IPS DF 6.9 (cell line): ENCODE results near the gene MB21D2.

Experiments used
- DNase-seq: peaks from one replicate; pipeline ENCODE4 v3.0.0-alpha.2; 2013; ENCODE audit warnings: low read depth, low spot score
- H3K27ac ChIP-seq: one replicate; pipeline ENCODE4 v1.5.1; 2013; ENCODE audit warnings: low read length, control low read depth
- H3K27me3 ChIP-seq: 2 replicates; pipeline ENCODE4 v1.6.1; 2013; ENCODE audit warnings: mild to moderate bottlenecking, low read length; ENCODE audit not compliant: control insufficient read depth, insufficient read depth
- H3K36me3 ChIP-seq: 2 replicates; pipeline ENCODE4 v1.6.1; 2013; ENCODE audit warnings: low read length; ENCODE audit not compliant: control insufficient read depth, insufficient read depth
- H3K4me1 ChIP-seq: 2 replicates; pipeline ENCODE4 v1.6.1; 2013; ENCODE audit warnings: low read length; ENCODE audit not compliant: control insufficient read depth, insufficient read depth
- H3K4me3 ChIP-seq: 2 replicates; pipeline ENCODE4 v1.5.1; 2013; ENCODE audit warnings: mild to moderate bottlenecking, low read length
- H3K9me3 ChIP-seq: 2 replicates; pipeline ENCODE4 v1.6.1; 2013; ENCODE audit warnings: low read length, inconsistent platforms; ENCODE audit not compliant: control insufficient read depth, insufficient read depth
- WGBS: extraction: QIAGEN DNeasy Blood & Tissue Kit; methylation state at CpG from one replicate; pipeline ENCODE4 v1.1.7; 2013; ENCODE audit warnings: mixed read lengths, missing lambda C conversion rate; ENCODE audit not compliant: insufficient read length, insufficient coverage; 5-methylcytosine and 5-hydroxymethylcytosine counted together

Gene MB21D2

GRCh38 chr3:192913540-192913939, 4.1 kb downstream of the MB21D2 start:
- no peak for DNase-seq
- Histone ChIP-seq H3K4me3 (no peak overlapping the region), H3K27me3 (no peaks in the 10 kb centered on the region), H3K4me1 (peaks cover 5% of the 10 kb centered on the region; the same call in 1 of the 2 replicates), H3K9me3 (no peaks in the 10 kb centered on the region), H3K36me3 (no peaks in the 10 kb centered on the region), H3K27ac (no peak overlapping the region)
- no CpG with 5 or more reads among the region's 4 CpGs for WGBS

DNA sequence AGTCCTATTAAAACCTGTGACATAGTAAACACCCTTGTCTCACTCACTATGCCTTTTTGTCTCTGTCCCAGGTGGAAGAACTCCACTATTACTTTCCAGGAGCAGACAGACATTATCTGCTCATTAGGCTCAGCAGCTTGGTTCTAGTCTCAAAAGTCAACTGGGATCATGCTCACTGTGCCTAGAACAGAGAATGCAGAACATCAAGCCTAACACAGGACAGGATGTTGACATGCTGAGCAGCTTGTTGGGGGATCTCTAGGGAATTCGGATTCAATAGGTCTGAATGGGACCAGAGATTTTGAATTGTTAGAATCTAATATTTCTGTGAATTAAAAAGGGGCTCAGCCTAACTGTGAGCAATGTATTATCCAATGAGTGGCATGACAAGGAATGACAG, 6.4 kb downstream of the MB21D2 start:
- Histone ChIP-seq H3K27me3 (no peaks in the 10 kb centered on the region), H3K36me3 (no peaks in the 10 kb centered on the region; the same call in 1 of the 2 replicates), H3K27ac (no peak overlapping the region), H3K4me3 (no peak overlapping the region), H3K9me3 (no peaks in the 10 kb centered on the region), H3K4me1 (peaks cover 6% of the 10 kb centered on the region; the same call in 1 of the 2 replicates)
- WGBS: no CpG with 5 or more reads among the region's 1 CpG
- no peak for DNase-seq

DNA sequence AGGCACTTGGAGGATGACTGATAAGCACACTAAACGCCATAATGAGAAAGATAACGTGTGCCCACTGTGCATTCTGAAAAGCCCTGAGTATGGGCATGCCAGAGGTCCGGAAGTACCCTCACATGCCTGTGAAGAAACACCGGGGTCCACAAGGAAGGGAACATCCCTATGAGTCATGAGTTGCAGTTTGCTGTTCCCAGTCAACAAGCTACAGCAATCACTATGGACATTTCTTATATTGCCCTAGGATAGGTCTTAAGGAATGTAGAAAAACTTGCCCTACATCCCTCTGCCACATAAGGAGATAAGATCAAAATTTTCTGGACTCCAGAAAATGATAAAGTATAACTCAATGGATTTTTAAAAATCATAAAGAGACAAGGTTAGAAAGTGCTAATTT, 9.9 kb downstream of the MB21D2 start:
- Histone ChIP-seq H3K36me3 (peaks cover 3% of the 10 kb centered on the region), H3K27me3 (no peaks in the 10 kb centered on the region), H3K4me1 (peaks cover 1% of the 10 kb centered on the region; the same call in 1 of the 2 replicates), H3K4me3 (no peak overlapping the region), H3K27ac (no peak overlapping the region), H3K9me3 (no peaks in the 10 kb centered on the region)
- no peak for DNase-seq
- WGBS: no CpG with 5 or more reads among the region's 4 CpGs

- Histone ChIP-seq H3K27me3 (no peaks in the 10 kb centered on the region), H3K4me1 (peaks cover 1% of the 10 kb centered on the region; the same call in 1 of the 2 replicates), H3K4me3 (no peak overlapping the region), H3K9me3 (no peaks in the 10 kb centered on the region), H3K27ac (no peak overlapping the region), H3K36me3 (peaks cover 3% of the 10 kb centered on the region)
- no peak for DNase-seq
- WGBS: no CpG with 5 or more reads among the region's 1 CpG
These were observed 10.7 kb downstream of the MB21D2 start for GRCh38 chr3:192906940-192907339.

DNA sequence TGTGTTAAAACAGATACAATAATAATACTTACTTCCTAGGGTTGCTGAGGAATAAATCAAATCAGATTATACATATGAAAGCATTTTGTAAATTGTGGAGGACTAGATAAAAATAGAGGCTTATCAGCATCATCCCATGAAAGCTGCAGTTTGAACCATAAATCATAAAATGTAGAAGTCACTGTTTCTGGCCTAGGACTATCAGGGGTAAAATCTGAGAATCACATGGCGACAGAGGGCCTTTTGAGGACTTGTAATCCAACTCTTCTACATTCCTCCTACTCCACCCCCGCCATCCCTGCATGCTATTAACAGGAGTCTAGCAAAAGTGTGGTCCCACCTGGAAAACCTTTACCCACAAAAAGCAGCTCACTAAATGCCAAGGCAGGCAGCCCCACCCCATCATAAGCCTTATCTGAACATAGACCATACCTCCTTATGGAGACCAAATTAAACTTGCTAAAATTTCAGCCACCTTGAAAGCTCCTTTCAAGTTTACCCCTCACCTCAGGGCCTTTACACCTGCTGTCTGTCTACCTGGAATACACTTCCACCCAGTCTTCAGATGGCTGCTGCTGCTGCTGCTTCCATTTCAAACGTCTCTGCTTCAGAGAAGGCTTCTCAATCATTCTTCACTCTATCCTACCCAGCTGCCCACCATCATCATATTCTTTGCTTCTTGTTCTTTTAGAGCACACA, 11.5 kb downstream of the MB21D2 start:
- H3K4me1 ChIP-seq: peaks cover 1% of the 10 kb centered on the region; the same call in 1 of the 2 replicates
- H3K36me3 ChIP-seq: peaks cover 3% of the 10 kb centered on the region
- no peaks in the 10 kb centered on the region for H3K9me3 ChIP-seq
- no CpG with 5 or more reads among the region's 3 CpGs for WGBS
- no peaks in the 10 kb centered on the region for H3K27me3 ChIP-seq
- DNase-seq: no peak
- no peak overlapping the region for H3K4me3 ChIP-seq
- no peak overlapping the region for H3K27ac ChIP-seq

DNA sequence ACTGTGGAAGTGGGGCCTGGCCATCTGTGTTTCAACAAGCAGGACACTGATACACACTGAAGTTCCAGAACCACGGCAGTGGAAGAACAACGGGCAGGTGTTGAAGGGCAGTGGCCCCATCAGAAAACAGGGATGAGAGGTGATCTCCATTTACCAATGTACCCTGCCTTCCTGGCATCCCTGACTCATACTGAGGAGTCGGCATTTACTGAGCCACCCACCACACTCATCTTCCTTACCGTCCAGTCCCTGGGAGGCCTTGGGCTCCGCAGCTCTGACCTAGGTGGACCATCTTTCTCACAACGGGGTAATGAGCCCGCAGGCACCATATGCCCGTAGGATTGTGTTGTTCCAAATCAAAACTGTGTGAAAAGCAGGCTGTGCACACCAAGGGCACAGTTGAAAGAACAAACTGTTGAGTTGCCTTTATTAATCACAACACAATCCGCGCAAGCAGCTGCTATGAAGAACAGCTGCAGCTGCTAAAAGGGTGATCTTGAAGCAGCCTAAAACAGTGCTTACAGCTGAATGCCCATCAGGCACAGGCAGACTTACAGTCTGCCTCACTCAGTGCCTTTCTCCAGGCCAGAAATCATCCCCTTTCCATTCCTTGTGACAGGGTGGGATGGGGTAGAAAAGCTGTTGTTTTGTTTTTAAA, 12.9 kb downstream of the MB21D2 start:
- Histone ChIP-seq H3K9me3 (no peaks in the 10 kb centered on the region), H3K27me3 (no peaks in the 10 kb centered on the region), H3K4me1 (peaks cover 1% of the 10 kb centered on the region; the same call in 1 of the 2 replicates), H3K27ac (no peak overlapping the region), H3K36me3 (peaks cover 3% of the 10 kb centered on the region), H3K4me3 (no peak overlapping the region)
- no CpG with 5 or more reads among the region's 10 CpGs for WGBS
- no peak for DNase-seq

- Histone ChIP-seq H3K9me3 (no peaks in the 10 kb centered on the region), H3K4me1 (no peaks in the 10 kb centered on the region; the same call in 1 of the 2 replicates), H3K4me3 (no peak overlapping the region), H3K36me3 (peaks cover 3% of the 10 kb centered on the region; the same call in 1 of the 2 replicates), H3K27ac (no peak overlapping the region), H3K27me3 (no peaks in the 10 kb centered on the region)
- WGBS: no CpG with 5 or more reads among the region's 4 CpGs
- no peak for DNase-seq
These were observed 15.1 kb downstream of the MB21D2 start for GRCh38 chr3:192902549-192902948.

- H3K27me3 ChIP-seq: no peaks in the 10 kb centered on the region
- H3K4me3 ChIP-seq: no peak overlapping the region
- H3K4me1 ChIP-seq: no peaks in the 10 kb centered on the region; the same call in 1 of the 2 replicates
- WGBS: no CpG with 5 or more reads among the region's 1 CpG
- H3K27ac ChIP-seq: no peak overlapping the region
- H3K36me3 ChIP-seq: peaks cover 3% of the 10 kb centered on the region; the same call in 1 of the 2 replicates
- no peak for DNase-seq
- H3K9me3 ChIP-seq: no peaks in the 10 kb centered on the region
These were observed 16.2 kb downstream of the MB21D2 start for GRCh38 chr3:192901435-192901834.

DNA sequence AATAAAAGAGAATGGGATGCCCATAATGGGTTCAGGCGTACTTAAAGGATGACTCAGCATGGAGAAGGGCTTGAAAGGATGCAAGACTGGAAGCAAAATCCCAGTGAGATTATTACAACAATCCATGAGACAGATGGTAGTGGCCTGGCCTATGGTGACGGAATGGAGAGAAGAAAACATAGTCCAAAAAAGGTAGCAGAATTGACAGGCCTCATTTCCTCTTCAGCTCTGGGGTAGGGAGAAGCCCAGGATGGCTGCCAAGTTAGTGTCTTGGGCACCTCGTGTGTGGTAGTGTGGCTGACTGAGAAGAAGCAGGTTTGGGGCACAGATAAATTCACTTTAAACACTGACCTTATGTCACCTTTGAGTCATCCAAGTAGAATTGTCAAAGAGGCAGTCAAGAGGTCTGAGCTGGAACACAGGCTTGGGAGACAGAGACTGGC, 18.1 kb downstream of the MB21D2 start:
- no peak overlapping the region for H3K4me3 ChIP-seq
- no peaks in the 10 kb centered on the region for H3K27me3 ChIP-seq
- no peak overlapping the region for H3K27ac ChIP-seq
- WGBS: no CpG with 5 or more reads among the region's 3 CpGs
- H3K36me3 ChIP-seq: peaks cover 2% of the 10 kb centered on the region; the same call in 1 of the 2 replicates
- no peaks in the 10 kb centered on the region for H3K9me3 ChIP-seq
- H3K4me1 ChIP-seq: no peaks in the 10 kb centered on the region
- no peak for DNase-seq

GRCh38 chr3:192897005-192897404, 20.7 kb downstream of the MB21D2 start:
- no peak overlapping the region for H3K4me3 ChIP-seq
- no CpG with 5 or more reads among the region's 5 CpGs for WGBS

More at GRCh38 chr3:192897005-192897404, 20.7 kb downstream of the MB21D2 start:
- Histone ChIP-seq H3K9me3 (no peaks in the 10 kb centered on the region), H3K4me1 (peaks cover 6% of the 10 kb centered on the region), H3K27me3 (no peaks in the 10 kb centered on the region), H3K27ac (no peak overlapping the region), H3K36me3 (no peaks in the 10 kb centered on the region)
- no peak for DNase-seq
